ENCODE measurements around the gene FBN2.
A peak's percentile ranks its signal among the peaks of the same experiment; 100 is the strongest.

Gene FBN2

GRCh38 chr5:128538000-128538249, at the start of gene FBN2:
Gene FBN2, minus strand, starts transcription at chr5:128538245. Its CDS starts 642 bp downstream, at chr5:128537603.
- no peak within 1 kb of the TSS for H3K9ac ChIP-seq (ENCODE audit: low read depth, low read length)
- H3K27me3 ChIP-seq (ENCODE audit: control insufficient read depth, insufficient read depth, low read length): peaks cover 59% of the 10 kb centered on the region
- no peaks in the 10 kb centered on the region for H3K36me3 ChIP-seq (ENCODE audit: control insufficient read depth, insufficient read depth, low read length)
- H3K4me3 ChIP-seq (ENCODE audit: low read depth, low read length): peak within 1 kb of the TSS; percentile 60
- H3K9me3 ChIP-seq (ENCODE audit: control insufficient read depth, insufficient read depth, low read length): no peaks in the 10 kb centered on the region
- peaks cover 2% of the 10 kb centered on the region for H3K4me1 ChIP-seq (ENCODE audit: control insufficient read depth, insufficient read depth, low read length)

- Histone ChIP-seq H3K36me3 (ENCODE audit: control insufficient read depth, insufficient read depth, low read length) (no peaks in the 10 kb centered on the region), H3K27me3 (ENCODE audit: control insufficient read depth, insufficient read depth, low read length) (no peaks in the 10 kb centered on the region), H3K9me3 (ENCODE audit: control insufficient read depth, insufficient read depth, low read length) (no peaks in the 10 kb centered on the region), H3K9ac (ENCODE audit: low read depth, low read length) (no peak overlapping the region), H3K4me1 (ENCODE audit: control insufficient read depth, insufficient read depth, low read length) (no peaks in the 10 kb centered on the region), H3K4me3 (ENCODE audit: low read depth, low read length) (no peak overlapping the region)
Observed at GRCh38 chr5:128587275-128587674, 49.2 kb upstream of the FBN2 start.

GRCh38 chr5:128586848-128587247, 48.8 kb upstream of the FBN2 start:
- no peaks in the 10 kb centered on the region for H3K9me3 ChIP-seq (ENCODE audit: control insufficient read depth, insufficient read depth, low read length)
- H3K36me3 ChIP-seq (ENCODE audit: control insufficient read depth, insufficient read depth, low read length): no peaks in the 10 kb centered on the region

GRCh38 chr5:128579639-128580038, 41.6 kb upstream of the FBN2 start:
- Histone ChIP-seq H3K27me3 (ENCODE audit: control insufficient read depth, insufficient read depth, low read length) (no peaks in the 10 kb centered on the region), H3K9me3 (ENCODE audit: control insufficient read depth, insufficient read depth, low read length) (no peaks in the 10 kb centered on the region), H3K9ac (ENCODE audit: low read depth, low read length) (no peak overlapping the region), H3K4me1 (ENCODE audit: control insufficient read depth, insufficient read depth, low read length) (no peaks in the 10 kb centered on the region), H3K4me3 (ENCODE audit: low read depth, low read length) (no peak overlapping the region), H3K36me3 (ENCODE audit: control insufficient read depth, insufficient read depth, low read length) (no peaks in the 10 kb centered on the region)

More at GRCh38 chr5:128586848-128587247, 48.8 kb upstream of the FBN2 start:
- H3K4me3 ChIP-seq (ENCODE audit: low read depth, low read length): no peak overlapping the region
- H3K27me3 ChIP-seq (ENCODE audit: control insufficient read depth, insufficient read depth, low read length): no peaks in the 10 kb centered on the region
- no peaks in the 10 kb centered on the region for H3K4me1 ChIP-seq (ENCODE audit: control insufficient read depth, insufficient read depth, low read length)
- no peak overlapping the region for H3K9ac ChIP-seq (ENCODE audit: low read depth, low read length)

GRCh38 chr5:128579093-128579492, 41.0 kb upstream of the FBN2 start:
- Histone ChIP-seq H3K27me3 (ENCODE audit: control insufficient read depth, insufficient read depth, low read length) (no peaks in the 10 kb centered on the region), H3K9ac (ENCODE audit: low read depth, low read length) (no peak overlapping the region), H3K9me3 (ENCODE audit: control insufficient read depth, insufficient read depth, low read length) (no peaks in the 10 kb centered on the region), H3K4me3 (ENCODE audit: low read depth, low read length) (no peak overlapping the region), H3K4me1 (ENCODE audit: control insufficient read depth, insufficient read depth, low read length) (no peaks in the 10 kb centered on the region), H3K36me3 (ENCODE audit: control insufficient read depth, insufficient read depth, low read length) (no peaks in the 10 kb centered on the region)

GRCh38 chr5:128574041-128574440, 36.0 kb upstream of the FBN2 start:
- H3K4me3 ChIP-seq (ENCODE audit: low read depth, low read length): no peak overlapping the region
- no peaks in the 10 kb centered on the region for H3K4me1 ChIP-seq (ENCODE audit: control insufficient read depth, insufficient read depth, low read length)
- no peaks in the 10 kb centered on the region for H3K9me3 ChIP-seq (ENCODE audit: control insufficient read depth, insufficient read depth, low read length)
- H3K36me3 ChIP-seq (ENCODE audit: control insufficient read depth, insufficient read depth, low read length): no peaks in the 10 kb centered on the region
- no peak overlapping the region for H3K9ac ChIP-seq (ENCODE audit: low read depth, low read length)
- H3K27me3 ChIP-seq (ENCODE audit: control insufficient read depth, insufficient read depth, low read length): no peaks in the 10 kb centered on the region

- H3K4me3 ChIP-seq (ENCODE audit: low read depth, low read length): no peak overlapping the region
- H3K9ac ChIP-seq (ENCODE audit: low read depth, low read length): no peak overlapping the region
- no peaks in the 10 kb centered on the region for H3K36me3 ChIP-seq (ENCODE audit: control insufficient read depth, insufficient read depth, low read length)
- no peaks in the 10 kb centered on the region for H3K4me1 ChIP-seq (ENCODE audit: control insufficient read depth, insufficient read depth, low read length)
- no peaks in the 10 kb centered on the region for H3K27me3 ChIP-seq (ENCODE audit: control insufficient read depth, insufficient read depth, low read length)
- H3K9me3 ChIP-seq (ENCODE audit: control insufficient read depth, insufficient read depth, low read length): no peaks in the 10 kb centered on the region
Observed at GRCh38 chr5:128572930-128573319, 34.9 kb upstream of the FBN2 start.

GRCh38 chr5:128572051-128572929, 34.2 kb upstream of the FBN2 start:
- no peaks in the 10 kb centered on the region for H3K36me3 ChIP-seq (ENCODE audit: control insufficient read depth, insufficient read depth, low read length)
- H3K27me3 ChIP-seq (ENCODE audit: control insufficient read depth, insufficient read depth, low read length): no peaks in the 10 kb centered on the region
- no peaks in the 10 kb centered on the region for H3K9me3 ChIP-seq (ENCODE audit: control insufficient read depth, insufficient read depth, low read length)
- no peaks in the 10 kb centered on the region for H3K4me1 ChIP-seq (ENCODE audit: control insufficient read depth, insufficient read depth, low read length)
- no peak overlapping the region for H3K9ac ChIP-seq (ENCODE audit: low read depth, low read length)
- H3K4me3 ChIP-seq (ENCODE audit: low read depth, low read length): no peak overlapping the region

- Histone ChIP-seq H3K27me3 (ENCODE audit: control insufficient read depth, insufficient read depth, low read length) (no peaks in the 10 kb centered on the region), H3K9me3 (ENCODE audit: control insufficient read depth, insufficient read depth, low read length) (no peaks in the 10 kb centered on the region), H3K4me1 (ENCODE audit: control insufficient read depth, insufficient read depth, low read length) (no peaks in the 10 kb centered on the region), H3K4me3 (ENCODE audit: low read depth, low read length) (no peak overlapping the region), H3K36me3 (ENCODE audit: control insufficient read depth, insufficient read depth, low read length) (no peaks in the 10 kb centered on the region), H3K9ac (ENCODE audit: low read depth, low read length) (no peak overlapping the region)
Observed at GRCh38 chr5:128566178-128566577, 28.1 kb upstream of the FBN2 start.

GRCh38 chr5:128559300-128560297, 21.6 kb upstream of the FBN2 start:
- Histone ChIP-seq H3K27me3 (ENCODE audit: control insufficient read depth, insufficient read depth, low read length) (no peaks in the 10 kb centered on the region), H3K4me3 (ENCODE audit: low read depth, low read length) (no peak overlapping the region)

GRCh38 chr5:128553747-128554146, 15.7 kb upstream of the FBN2 start:
- H3K4me1 ChIP-seq (ENCODE audit: control insufficient read depth, insufficient read depth, low read length): no peaks in the 10 kb centered on the region
- H3K4me3 ChIP-seq (ENCODE audit: low read depth, low read length): no peak overlapping the region
- no peaks in the 10 kb centered on the region for H3K36me3 ChIP-seq (ENCODE audit: control insufficient read depth, insufficient read depth, low read length)
- no peaks in the 10 kb centered on the region for H3K9me3 ChIP-seq (ENCODE audit: control insufficient read depth, insufficient read depth, low read length)
- H3K9ac ChIP-seq (ENCODE audit: low read depth, low read length): no peak overlapping the region
- no peaks in the 10 kb centered on the region for H3K27me3 ChIP-seq (ENCODE audit: control insufficient read depth, insufficient read depth, low read length)

More at GRCh38 chr5:128559300-128560297, 21.6 kb upstream of the FBN2 start:
- no peaks in the 10 kb centered on the region for H3K36me3 ChIP-seq (ENCODE audit: control insufficient read depth, insufficient read depth, low read length)
- H3K9me3 ChIP-seq (ENCODE audit: control insufficient read depth, insufficient read depth, low read length): no peaks in the 10 kb centered on the region
- H3K9ac ChIP-seq (ENCODE audit: low read depth, low read length): no peak overlapping the region
- H3K4me1 ChIP-seq (ENCODE audit: control insufficient read depth, insufficient read depth, low read length): no peaks in the 10 kb centered on the region

Measured in iPS-15b (cell line).